Measurements from ENCODE around the gene AKR7A3. TPM values are rescaled to one million over a fixed set of nuclear protein-coding genes. Genes with fewer than 3 reads are reported as not detected.

The AKR7A3 gene
- total RNA-seq, 1 donor from 2014 or later: not detected

DNA sequence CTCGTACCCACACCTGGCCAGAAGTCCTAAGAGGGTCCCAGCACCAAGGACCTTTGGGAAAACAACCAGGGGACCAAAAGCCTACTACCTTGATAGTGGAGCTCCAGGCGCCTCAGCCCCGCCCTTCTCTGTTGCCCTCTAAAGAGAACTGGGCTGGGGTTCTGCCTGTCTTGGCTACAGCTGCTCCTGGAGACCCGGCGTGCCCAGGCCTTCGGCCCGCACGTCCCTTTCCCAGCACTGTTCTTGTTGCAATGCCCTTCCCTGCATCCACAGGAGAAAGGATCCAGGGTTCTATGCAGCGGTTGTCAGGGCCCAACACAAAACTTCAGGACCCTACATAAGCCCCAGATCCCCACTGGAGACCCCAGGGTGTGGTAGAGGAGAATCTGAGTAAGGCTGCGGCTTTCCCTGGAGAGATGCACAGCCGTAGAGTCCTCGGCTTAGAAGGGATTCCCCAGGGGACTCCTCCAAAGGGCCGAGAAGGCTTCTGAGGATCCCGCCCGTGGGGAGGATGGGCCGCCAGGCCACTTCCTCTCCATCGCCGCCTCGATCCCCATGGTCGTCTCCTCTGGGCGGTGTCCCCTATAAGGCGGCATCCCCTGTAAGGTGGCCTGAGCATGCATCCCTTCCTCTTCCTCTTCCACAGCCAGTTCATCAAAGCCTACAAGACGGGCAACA, 35.6 kb upstream of the AKR7A3 start:
- ATAC-seq (no peak), DNase-seq (ENCODE audit: missing footprints) (no peak)
- intact Hi-C loops (cut with DNase I): no loop called here

DNA sequence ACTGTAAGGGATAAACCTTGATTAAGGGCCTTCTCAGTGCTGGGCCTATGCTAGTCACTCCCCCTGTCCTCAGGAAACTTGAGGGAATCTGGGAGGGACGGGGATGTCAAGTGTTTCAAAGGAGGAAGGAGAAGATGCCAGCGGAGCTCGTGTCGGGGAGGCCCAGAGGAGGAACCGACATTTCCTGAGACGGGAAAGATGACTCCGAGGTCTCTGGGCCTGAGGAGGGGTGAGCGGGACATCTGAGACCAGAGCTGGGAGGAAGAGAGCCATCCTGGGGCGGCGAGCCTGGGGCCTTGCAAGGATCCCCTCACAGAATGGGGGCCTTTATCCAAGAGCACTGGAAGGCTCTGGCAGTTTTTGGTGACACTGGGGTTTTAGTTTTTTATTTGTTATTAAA, 33.9 kb upstream of the AKR7A3 start:
- DNase-seq (ENCODE audit: missing footprints): no peak
- intact Hi-C loops (cut with DNase I): no loop called here
- ATAC-seq: no peak

DNA sequence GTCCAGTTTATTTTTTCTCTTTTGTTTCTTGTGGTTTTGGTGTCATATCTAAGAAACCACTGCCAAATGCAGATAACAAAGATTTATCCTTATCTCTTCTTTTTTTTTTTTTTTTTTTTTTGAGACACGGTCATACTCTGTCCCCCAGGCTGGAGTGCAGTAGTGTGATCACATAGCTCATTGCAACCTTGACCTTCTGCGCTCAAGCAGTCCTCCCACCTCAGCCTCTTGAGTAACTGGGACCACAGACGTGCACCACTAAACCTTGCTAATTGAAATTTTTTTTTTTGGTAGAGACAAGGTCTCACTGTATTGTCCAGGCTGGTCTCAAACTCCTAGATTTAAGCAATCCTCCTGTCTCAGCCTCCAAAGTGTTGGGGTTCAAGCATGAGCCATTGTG, 32.5 kb upstream of the AKR7A3 start:
- DNase-seq (ENCODE audit: missing footprints) (no peak), ATAC-seq (no peak)
- intact Hi-C loops (cut with DNase I): no loop called here

DNA sequence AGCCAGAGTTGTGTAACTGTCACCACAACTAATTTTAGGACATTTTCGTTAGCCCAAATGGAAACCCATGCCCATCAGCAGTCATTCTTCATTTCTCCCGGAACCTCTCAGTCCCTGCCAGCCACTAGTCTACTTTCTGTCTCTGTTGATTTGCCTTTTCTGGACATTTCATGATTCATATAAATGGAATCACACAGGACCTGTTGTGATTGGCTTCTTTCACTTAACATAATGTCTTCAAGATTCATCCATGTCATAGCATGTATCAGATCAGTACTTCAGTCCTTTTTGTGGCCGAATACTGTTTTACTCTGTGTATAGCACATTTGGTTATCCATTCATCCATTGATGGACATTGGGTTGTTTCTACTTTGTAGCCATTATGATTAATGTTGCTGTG, 30.6 kb upstream of the AKR7A3 start:
- intact Hi-C loops (cut with DNase I): no loop called here
- ATAC-seq (no peak), DNase-seq (ENCODE audit: missing footprints) (no peak)

DNA sequence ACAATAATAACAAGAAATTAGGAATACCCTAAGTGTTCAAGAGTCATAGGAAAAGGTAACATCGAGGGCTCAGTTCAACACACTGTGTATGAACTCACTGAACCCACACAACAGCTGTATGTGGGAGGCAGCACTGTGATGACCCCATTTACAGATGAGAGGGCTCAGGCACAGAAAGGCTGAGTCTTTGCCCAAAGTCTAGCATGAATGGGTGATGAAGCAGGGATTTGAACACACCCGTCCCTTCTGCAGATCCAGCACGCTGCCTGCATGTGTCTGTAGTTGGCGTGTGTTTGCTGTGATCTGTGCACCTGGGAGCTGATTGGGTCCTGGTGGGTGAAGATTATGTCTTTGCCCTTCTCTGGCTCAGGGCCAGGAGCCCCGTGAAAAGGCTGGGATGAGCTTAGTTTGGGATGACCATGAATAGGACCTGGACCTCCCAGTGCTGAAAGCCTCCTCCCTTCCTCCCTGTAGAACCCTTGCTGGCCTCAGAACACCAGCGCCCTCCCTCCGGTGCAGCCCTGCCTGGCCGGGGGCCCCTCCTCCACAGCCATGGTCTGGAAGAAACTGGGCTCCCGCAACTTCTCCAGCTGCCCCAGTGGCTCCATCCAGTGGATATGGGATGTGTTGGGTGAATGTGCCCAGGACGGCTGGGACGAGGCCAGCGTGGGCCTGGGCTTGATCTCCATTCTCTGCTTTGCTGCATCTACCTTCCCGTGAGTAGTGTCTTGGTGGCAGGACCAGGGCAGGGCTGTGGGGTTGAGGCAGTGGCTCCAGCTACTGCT, 28.7 kb upstream of the AKR7A3 start:
- ATAC-seq (no peak), DNase-seq (ENCODE audit: missing footprints) (no peak)
- intact Hi-C loops (cut with DNase I): no loop called here

DNA sequence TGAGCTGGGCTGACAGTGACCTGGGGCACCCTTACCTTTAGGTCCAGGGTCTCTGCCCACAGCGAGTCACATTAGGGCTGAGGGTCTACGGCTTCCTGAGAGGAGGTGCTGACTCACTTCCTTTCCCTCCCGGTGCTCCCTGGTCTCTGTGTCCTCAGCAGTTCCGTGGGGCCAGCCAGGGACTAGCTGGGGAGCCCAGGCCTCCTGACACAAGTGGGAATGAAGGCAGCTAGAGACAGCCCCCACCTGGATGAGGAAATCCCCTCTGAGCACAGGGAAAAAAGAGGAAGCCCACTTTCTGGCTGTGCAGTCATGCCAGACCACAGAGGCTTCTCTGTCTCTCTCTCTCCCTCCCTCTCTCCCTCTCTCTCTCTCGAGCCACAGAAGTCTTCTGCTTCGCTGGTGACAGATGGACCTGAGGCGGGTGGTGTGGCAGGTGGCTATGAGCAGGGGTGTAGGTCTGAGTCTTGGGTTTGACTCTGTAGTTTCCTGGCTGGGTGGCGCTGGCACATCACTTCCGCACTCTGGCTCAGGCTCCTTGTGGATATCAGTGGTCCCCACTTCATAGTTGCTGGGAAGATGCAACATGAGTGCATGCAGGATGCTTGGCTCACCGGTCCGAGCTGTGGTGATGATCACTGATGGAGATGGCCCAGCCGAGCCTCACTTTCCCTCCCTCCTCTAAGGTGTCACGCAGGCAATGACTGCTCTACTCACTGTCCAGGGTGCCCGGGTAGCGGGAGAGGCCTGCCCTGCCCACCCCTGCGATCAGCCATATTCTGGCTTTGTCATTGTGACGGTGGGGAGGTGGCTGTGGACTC, 27.0 kb upstream of the AKR7A3 start:
- intact Hi-C loops (cut with DNase I): no loop called here
- ATAC-seq (no peak), DNase-seq (ENCODE audit: missing footprints) (no peak)

DNA sequence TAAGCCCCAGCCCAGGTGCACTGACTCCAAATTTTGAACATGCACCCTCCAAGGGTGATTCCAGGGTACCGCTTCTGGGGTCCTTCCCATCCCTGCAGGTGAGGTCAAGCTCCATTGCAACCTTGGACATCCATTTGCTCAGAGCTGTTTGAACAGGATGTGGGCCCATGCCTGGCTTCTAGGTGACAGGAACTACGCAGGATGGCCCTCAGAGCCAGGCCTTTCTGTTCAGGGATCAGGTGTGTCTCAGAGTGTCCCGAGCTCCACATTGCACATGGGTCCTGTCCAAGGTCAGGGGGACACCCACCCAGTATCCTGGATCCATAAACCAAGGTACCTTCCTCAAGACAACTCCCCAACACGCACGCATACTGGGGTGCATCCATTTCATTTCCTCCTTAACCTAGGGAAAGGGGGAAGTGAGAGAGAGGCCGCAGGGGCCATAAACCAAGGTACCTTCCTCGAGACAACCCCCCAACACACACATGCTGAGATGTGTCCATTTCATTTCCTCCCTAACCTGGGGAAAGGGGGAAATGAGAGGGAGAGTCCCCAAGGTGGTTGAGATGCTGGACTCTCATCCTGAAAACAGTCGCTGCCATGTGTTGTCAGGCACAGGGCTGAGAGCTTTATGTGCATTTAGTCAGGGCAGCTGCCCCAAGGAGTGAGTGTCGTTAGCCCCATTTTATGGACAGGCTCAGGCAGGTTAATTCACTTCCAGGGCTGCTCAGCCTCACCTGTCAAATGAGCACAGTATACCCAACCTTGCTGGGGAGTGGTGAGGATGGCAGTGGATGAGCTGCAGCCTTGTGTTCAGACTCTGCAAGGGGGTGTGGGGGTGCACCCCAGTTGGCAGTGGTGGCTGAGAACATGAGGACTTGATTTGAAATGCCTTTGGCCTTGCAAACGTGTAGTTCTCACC, 25.7 kb upstream of the AKR7A3 start:
- DNase-seq (ENCODE audit: missing footprints) (no peak), ATAC-seq (no peak)
- intact Hi-C loops (cut with DNase I): no loop called here

DNA sequence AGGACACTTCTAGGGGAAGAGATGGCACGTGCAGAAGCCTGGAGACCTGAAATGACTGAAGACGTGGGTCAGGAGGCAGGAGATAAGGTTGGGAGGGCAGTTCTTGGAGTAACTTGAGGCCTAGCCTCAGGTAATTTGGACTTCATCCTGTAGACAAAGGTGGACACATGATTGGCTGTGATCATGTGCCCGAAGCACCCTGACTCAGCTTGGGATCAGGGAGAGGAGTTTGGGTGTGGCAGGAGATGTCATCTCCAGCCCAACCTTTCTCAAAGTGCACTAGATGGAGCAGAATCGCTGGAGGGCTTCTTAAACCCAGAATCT, 25.0 kb upstream of the AKR7A3 start:
- ATAC-seq (no peak), DNase-seq (ENCODE audit: missing footprints) (no peak)
- intact Hi-C loops (cut with DNase I): no loop called here

DNA sequence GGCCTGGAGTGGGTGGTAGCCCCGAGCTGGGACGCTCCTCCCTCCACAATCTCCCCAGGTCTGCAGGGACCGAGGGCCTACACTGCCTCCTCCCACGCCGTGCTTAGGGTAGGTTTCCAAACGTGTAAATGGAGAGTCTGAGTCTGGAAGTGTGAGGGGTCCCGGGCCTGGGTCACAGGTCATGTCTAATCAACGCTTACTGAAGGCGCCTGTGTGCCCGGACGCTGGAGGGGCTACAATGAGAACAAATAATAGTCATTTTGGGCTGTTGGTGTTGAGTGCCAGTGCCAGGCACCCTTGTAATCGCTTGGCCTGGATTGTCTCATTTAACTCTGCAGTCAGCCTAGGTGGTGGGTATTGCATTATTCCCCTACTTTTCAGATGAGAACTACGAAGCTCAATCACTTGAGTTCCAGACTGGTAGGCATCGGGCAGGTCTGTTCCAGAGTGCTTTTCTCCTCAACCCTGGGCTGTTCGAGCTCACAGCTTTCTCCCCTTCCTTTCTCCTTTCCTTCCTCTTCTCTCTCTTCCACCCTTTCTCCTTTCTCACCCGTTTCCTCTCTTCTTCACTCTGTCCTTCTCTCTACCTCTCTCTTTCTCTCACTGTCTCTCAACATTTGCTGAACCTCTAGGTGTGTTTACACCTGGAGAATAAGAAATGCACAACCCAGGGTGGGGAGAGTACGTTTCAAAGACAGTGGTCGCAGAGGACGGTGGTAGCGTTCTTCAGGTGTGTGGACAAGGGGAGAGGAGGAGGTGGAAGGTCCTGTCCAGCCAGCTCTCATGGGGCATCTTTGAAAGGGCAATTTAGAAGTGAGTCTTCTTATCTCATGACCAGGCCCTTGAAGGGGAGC, 24.4 kb upstream of the AKR7A3 start:
- no peak for ATAC-seq
- no peak for DNase-seq (ENCODE audit: missing footprints)
- intact Hi-C loops (cut with DNase I): no loop called here

DNA sequence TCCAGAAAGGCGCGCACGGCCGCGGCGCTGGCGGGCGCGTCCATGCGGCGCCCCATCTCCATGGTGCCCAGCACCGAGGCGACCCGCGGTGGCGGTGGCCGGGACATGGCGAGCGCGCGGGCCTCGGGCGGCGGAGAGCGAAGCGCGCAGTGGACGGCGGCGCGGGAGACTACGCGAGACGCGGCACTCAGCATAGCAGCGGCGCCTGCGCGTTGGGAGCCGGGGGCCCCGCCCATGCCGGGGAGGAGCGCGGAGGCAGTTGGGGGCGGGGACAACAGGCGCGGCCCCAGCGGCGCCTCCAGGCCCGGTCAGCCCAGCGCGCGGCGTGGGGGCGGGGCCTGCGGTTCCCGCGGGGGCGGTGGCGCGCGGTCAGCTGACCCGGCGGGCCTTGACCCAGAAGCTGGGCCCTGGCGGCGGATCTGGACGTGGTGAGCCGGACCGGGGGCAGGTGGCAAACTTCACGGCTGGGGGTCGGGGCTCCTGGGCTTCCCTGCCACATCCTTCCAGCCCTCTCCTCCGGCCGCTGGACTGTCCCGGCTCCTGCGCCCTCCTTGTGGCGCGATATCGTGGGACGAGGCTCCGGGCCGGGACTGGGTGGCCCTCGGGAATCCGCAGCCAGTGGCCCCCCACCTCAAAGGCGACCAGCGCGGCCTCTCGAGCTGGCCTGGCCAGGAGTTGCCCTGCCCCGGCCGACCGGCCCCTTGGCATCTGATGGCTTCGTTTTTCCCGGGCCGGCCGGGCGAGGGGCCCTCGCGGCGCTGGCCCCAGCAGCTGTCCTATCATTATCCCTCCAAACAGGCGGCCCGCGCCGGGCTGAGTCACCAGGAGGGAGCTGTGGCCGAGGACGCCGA, 23.6 kb upstream of the AKR7A3 start, which contains the start of the genes AKR7A2 and SLC66A1:
AKR7A2 (minus strand) TSS at position 214 of the 851 bp plus-strand sequence; CDS start at position 194, 20 bp downstream.
SLC66A1 (plus strand) TSS at position 396 of the 851 bp plus-strand sequence. CDS start 5,352 bp downstream, outside the sequence.
- peak; percentile 98 for ATAC-seq
- peak; percentile 97 for DNase-seq (ENCODE audit: missing footprints)
- intact Hi-C loops (cut with DNase I): no loop called here

DNA sequence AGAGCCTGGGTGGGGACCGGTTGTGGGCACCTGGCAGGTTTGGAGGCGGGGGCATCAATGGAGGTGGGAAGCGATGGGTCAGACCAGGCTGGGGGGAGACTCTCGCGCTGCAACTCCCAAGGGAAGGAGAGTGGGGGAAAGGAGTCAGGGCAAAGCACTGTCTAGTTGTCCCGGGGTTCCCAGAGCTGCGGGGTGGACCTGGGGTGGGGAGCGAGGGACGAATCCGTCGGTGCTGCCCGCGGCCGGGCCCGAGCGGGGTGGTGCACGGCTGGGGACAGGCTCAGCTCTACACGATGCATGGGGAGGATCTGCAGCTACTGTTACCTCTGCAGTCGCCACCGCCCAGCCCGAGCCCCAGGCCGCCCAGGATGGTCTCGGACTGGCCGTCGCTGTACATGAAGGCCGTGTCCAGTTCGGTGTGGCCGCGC, 22.9 kb upstream of the AKR7A3 start:
- intact Hi-C loops (cut with DNase I): no loop called here
- ATAC-seq: peak; percentile 14

DNA sequence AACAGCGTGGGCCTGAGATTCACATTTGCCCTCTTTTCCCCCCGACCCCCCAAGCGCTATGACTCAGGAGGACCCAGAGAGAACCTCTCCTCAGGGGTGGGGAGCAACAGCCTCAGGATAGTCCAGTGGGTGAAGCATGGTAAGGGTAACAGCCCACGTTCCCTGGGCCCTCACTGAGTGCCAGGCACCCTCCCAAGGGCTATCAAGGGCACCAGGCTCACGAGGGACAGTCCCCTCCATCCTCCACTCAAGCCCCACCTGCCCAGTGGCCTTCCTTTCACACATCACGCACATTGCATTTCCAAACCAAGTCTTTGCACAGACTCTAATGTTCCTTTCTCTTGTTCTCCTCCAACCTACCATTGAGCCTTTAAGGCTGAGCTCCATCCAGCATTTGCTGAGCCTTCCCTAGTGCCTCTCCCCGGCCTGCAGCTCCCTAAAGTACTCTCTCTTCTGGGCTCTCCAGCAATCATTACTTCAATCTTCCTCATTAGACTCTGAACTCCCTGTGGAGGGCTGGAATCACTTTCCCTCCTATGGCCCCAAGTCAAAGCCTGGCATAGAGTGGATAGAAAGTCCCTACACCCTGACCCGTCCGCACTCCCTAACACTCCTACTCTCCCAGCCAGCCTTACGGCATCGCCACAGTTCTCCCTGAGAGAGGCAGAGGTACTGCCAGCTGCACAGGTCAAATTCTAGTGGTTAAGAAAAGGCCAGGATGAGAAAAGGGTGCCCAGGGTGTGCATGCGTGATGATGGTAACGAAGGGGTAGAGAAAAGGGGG, 22.3 kb upstream of the AKR7A3 start:
- intact Hi-C loops (cut with DNase I): no loop called here

More for the DNA sequence above, 22.9 kb upstream of the AKR7A3 start:
- no peak for DNase-seq (ENCODE audit: missing footprints)

DNA sequence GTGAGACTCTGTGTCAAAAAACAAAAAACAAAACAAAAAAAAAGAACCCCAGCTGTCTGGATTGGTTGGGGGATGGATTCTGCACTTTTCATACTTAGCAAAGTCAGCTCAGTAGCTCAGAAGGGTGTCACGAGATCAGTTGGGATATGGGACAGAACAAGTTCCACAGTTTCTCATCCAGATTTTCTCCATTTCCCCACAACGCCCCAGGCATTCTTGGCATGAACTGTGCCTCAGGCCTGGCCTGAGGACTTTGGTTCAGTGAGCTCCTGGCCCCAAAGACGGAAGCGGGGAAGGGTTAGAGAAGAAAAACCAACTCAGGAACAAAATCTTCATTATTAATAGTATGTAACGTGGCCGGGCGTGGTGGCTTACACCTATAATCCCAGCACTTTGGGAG, 21.5 kb upstream of the AKR7A3 start:
- DNase-seq (ENCODE audit: missing footprints) (no peak), ATAC-seq (no peak)
- intact Hi-C loops (cut with DNase I): no loop called here

More for the DNA sequence above, 22.3 kb upstream of the AKR7A3 start:
- ATAC-seq (no peak), DNase-seq (ENCODE audit: missing footprints) (no peak)

DNA sequence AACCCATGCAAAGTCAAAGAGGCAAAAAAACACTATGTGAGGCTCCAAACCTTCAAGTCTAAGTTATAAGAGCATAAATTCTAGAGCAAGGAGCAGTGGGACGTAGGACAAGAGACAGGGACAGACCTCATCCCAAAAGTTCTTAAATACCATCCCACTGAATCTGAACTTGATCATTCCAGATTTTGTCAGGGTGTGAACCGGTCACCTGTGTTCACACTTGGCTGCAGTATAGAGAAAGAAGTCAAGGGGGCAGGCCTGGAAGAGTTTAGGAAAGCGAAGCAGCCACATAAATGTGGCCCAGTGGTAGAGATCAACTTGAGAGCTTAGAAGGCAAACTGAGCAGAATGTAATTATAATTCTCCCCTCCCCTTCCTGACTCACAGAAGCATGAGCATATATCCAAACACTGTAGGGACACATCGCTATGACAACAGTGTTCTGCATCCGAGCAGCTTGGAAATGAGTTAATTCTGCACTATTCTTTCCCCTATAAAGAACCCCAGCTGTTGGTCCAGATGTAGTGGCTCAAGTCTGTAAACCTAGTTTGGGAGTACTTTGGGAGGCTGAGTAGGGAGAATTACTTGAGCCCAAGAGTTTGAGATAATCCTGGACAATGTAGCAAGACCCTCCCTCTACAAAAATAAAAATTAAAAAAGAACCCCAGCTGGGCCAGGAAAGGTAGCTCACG, 20.7 kb upstream of the AKR7A3 start:
- DNase-seq (ENCODE audit: missing footprints): no peak
- intact Hi-C loops (cut with DNase I): no loop called here
- no peak for ATAC-seq

DNA sequence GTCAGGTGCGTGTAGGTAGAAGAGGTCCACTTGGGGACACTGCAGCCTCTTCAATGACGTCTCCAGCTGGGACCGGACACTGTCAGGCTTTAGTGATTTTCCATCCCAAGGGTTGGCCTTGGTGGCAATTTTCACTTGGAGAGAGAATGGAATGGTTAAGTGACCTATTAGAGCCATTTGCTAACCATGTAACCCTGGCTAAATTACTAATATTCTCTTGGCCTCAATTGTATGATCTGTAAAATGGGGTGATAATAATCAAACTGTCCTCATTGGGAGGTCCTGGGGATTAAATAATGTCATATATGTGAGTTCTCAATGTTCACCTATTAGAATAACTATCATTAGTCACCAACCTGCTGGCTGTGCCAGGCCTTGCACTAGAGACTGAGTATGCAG, 19.9 kb upstream of the AKR7A3 start:
- DNase-seq (ENCODE audit: missing footprints) (no peak), ATAC-seq (no peak)
- intact Hi-C loops (cut with DNase I): no loop called here
